C4-2B (cell line): Measurements from ENCODE around the gene MGST3.
"Not testable (repeated sequence)": the region's sequence is repeated elsewhere in the genome, so short reads cannot be mapped to it uniquely, and the experiment has no call there.

Source experiments
- H3K27ac ChIP-seq: fragments of 450-650 bp; 2 replicates; pipeline ENCODE4 v1.5.1; 2017
- ZFX ChIP-seq: fragments of 450-650 bp; IDR thresholded peaks from 2 replicates; pipeline ENCODE4 v1.6.1; 2017
- TF ChIP-seq, protein P1 (sequence below): fragments of 450-650 bp; conservative IDR thresholded peaks from 2 replicates; pipeline ENCODE4 v1.5.1; 2017; ENCODE audit warnings: mild to moderate bottlenecking

Gene MGST3

DNA sequence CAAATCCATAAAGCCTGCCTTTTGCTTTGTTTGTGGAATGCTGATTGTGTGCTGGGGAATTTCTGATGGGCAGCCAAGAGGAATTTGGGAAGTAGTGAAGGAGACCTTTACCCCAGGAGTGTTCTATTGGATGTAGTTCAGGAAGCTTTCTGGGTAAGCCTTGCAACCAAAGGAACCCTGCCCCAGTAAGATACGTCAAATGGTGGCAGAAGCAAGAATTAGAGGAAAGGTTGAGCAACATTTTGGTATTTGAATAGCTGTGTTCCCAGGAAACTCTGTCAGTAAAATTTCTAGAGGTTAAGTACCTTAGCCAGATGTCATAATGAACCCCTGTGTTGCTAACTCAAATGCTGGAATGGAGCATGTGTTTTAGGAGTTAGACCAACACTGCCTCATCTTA, 6.4 kb downstream of the MGST3 start:
- no peak for TF ChIP-seq ZFX
- TF ChIP-seq, protein P1, sequence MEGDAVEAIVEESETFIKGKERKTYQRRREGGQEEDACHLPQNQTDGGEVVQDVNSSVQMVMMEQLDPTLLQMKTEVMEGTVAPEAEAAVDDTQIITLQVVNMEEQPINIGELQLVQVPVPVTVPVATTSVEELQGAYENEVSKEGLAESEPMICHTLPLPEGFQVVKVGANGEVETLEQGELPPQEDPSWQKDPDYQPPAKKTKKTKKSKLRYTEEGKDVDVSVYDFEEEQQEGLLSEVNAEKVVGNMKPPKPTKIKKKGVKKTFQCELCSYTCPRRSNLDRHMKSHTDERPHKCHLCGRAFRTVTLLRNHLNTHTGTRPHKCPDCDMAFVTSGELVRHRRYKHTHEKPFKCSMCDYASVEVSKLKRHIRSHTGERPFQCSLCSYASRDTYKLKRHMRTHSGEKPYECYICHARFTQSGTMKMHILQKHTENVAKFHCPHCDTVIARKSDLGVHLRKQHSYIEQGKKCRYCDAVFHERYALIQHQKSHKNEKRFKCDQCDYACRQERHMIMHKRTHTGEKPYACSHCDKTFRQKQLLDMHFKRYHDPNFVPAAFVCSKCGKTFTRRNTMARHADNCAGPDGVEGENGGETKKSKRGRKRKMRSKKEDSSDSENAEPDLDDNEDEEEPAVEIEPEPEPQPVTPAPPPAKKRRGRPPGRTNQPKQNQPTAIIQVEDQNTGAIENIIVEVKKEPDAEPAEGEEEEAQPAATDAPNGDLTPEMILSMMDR, result no peak

DNA sequence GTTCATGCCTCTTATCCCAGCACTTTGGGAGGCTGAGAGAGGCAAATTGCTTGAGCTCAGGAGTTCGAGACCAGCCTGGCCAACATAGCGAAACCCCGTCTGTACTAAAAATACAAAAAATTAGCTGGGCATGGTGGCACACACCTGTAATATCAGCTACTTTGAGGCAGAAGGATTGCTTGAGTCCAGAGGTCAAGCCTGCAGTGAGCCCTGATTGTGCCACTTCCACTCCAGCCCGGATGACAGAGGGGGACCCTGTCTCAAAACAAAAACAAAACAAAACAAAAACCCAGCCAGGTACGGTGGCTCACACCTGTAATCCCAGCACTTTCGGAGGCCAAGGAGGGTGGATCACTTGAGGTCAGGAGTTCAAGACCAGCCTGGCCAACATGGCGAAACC, 7.2 kb downstream of the MGST3 start:
- not testable (repeated sequence) for H3K27ac ChIP-seq

More for the DNA sequence above, 6.4 kb downstream of the MGST3 start:
- no peak overlapping the region for H3K27ac ChIP-seq

DNA sequence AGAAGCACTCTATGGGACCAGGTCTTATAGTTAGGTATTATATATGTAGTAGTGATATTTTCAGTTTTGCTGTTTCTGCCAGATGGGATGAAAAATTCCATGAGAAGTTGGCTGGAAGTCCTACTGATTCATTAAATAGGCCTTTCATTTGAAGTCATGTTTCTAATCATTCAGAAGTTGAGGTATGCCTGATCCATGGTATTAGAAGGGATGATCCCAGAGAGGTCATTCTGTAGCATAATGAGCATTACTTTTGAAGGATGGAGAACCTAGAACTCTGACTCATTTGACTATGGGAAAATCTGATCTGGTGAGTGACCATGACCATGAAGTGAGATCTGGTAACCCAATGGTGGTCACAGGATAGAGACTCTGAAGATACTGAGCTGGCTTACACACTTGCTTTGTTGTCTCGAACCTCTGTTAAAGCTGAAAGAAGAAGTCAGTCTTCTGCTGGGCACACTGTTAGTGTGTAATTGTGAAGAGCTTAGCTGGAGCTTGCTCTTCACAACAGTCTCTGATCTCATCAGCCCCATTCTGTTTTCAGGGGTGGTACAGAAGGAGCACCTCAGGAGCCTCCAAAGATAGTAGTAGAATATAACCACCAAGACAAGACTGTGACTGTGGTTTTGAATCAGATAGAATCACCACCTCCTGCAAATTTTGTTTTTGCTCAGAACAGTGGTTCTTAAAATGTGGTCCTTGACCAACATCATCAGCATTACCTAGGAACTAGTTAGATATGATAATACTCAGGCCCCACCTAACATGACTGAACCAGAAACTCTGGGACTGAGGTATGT, 9.0 kb downstream of the MGST3 start:
- no peak overlapping the region for H3K27ac ChIP-seq
- TF ChIP-seq, protein P1, result no peak
- no peak for TF ChIP-seq ZFX

DNA sequence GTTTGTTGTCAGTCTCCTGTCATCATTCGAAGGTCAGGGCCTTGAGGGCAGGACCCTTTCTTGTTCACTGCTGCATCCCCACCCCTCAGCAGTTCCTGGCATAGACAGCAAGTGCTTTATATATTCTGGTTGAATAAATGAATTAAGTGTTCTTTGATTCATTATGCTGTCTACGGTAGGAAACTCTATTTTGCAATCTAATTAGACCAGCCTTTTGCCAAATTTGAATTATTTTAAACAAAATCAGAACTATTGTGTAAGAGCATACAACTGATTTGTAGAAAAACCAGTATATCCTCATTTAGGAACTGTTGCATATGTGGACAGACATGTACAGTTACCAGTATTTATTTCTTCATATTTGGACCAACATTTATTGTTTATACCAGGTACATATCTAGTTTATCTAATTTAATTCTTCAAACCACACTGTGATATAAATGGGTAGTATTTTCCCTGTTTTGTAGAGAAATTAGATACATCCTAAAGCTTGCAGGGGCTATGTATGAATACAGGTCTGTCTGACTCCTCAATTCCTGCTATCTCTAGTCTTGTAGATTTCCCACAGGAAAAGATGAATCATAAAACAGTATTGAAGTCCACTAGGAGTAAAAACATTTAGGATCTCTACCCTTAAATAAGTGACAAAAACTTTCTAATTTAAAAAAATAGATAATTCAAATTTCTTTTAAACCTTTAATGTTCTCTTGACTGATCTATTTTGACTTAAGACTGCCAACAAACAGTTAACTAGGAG, 10.4 kb downstream of the MGST3 start:
- no peak overlapping the region for H3K27ac ChIP-seq
- TF ChIP-seq, protein P1, result no peak
- no peak for TF ChIP-seq ZFX

DNA sequence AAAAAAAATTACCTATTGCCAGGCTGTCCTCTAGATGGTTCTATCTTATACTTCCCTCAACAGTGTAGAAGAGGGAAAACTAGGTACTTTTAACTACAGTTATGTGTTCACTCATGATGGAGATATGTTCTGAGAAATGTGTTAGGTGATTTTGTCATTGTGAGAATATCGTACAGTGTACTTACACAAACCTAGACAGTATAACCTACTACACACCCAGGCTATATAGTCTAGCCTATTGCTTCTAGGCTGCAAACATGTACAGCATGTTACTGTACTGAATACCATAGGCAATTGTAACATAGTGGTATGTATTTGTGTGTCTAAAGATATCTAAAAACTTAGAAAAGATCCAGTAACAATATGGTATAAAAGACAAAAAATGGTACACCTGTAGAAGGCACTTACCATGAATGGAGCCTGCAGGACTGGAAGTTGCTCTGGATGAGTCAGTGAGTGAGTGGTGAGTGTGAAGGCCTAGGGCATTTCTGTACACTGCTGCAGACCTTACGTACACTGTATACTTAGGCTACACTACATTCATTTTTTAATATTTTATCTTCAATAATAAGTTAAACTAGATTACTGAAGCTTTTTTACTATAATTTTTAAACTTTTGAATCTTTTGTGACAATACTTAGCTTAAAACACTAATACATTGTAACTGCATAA, 13.2 kb downstream of the MGST3 start:
- TF ChIP-seq, protein P1, result no peak
- TF ChIP-seq ZFX, result no peak
- no peak overlapping the region for H3K27ac ChIP-seq

DNA sequence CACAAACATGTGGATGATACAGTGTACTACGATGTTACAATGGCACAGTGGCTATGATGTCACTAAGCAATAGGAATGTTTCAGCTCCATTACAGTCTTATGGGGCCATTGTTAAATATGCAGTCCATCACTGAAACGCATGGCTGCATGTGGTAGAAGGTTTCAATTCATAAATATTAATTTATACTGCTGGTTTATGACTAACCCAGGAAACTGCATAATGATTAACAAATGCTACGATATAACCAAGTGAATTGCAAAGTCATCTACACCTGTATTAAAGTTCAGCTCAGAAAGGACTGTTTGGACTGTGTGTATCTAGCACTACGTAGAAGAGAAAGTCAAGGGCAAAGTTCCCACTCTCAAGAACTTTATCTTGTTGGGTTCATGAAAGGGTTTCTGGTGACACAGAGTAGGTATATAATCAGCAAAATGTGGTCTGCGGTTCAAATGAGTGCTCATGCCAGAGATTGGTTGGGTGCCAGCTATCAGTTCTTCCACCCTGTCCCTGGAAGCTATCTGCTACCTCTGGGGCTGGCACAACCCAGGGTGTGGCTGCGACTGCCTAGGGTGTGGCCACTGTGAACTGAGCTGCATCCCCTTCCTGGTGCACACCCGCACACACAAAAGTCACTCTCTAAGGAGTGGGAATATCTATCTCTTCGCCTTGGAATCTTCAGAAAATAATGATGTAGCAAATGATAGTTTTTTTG, 14.8 kb downstream of the MGST3 start:
- H3K27ac ChIP-seq, result no peak overlapping the region
- no peak for TF ChIP-seq ZFX
- TF ChIP-seq, protein P1, result no peak

DNA sequence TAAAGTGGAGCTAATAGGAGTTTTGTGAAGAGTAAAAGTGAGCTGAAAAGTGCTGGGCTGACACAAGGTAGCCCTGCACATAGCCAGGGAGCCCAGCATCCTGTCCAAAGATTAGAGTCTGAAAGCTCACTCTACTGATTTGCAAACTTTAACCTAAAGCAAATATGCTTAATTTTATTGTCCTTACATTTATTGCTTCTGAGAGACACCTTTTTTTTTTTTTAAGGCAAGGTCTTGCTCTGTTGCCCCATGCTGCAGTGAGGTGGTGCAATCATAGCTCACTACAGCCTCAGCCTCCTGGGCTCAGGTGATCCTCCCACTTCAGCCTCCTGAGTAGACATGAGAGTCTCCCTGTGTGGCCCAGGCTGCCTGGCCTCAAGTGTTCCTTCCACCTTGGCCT, 16.5 kb downstream of the MGST3 start:
- TF ChIP-seq ZFX, result no peak
- TF ChIP-seq, protein P1, result no peak
- H3K27ac ChIP-seq, result no peak overlapping the region
